Gastrocnemius medialis (tissue), 4 donors: Measurements from ENCODE around the gene ATF6B. TPM values are rescaled to one million over a fixed set of nuclear protein-coding genes. Genes with fewer than 3 reads are reported as not detected.

Experiments
- ATAC-seq, 2 donors: fragments of 150-250 bp; one replicate each; pipeline ENCODE4 v1.9.1; 2016
- DNase-seq, 2 donors: peaks; one replicate each; pipeline ENCODE4 v3.0.0-alpha.2; 2019
- H3K27ac ChIP-seq, 4 donors: fragments of 200-600 bp; sonication (generic); 1 replicate in 1 of 4; 2 replicates in 3 of 4; pipeline ENCODE4 v1.5.1; 2016 to 2018; ENCODE audit warnings: mild to moderate bottlenecking in 2 of 4, moderate library complexity in 1 of 4
- H3K27me3 ChIP-seq, 3 donors: fragments of 200-600 bp; sonication (generic) in 2 of 3; 1 replicate in 1 of 3; 2 replicates in 2 of 3; pipeline versions ENCODE4 v1.5.1 to v1.6.0; 2016 to 2019; ENCODE audit warnings: mild to moderate bottlenecking in 1 of 3, moderate library complexity in 1 of 3
- H3K36me3 ChIP-seq, 2 donors: fragments of 200-600 bp; sonication (generic) in 1 of 2; one replicate each; pipeline ENCODE4 v1.5.1; 2017 to 2018
- H3K4me1 ChIP-seq, 2 donors: fragments of 200-600 bp; sonication (generic) in 1 of 2; one replicate each; pipeline ENCODE4 v1.5.1; 2016 to 2017; ENCODE audit warnings: mild to moderate bottlenecking in 2 of 2
- H3K4me3 ChIP-seq, 4 donors: fragments of 200-600 bp; sonication (generic) in 3 of 4; 1 replicate in 1 of 4; 2 replicates in 3 of 4; pipeline ENCODE4 v1.5.1; 2016 to 2019; ENCODE audit warnings: mild to moderate bottlenecking in 2 of 4
- H3K9me3 ChIP-seq, 3 donors: fragments of 200-600 bp; sonication (generic) in 2 of 3; 1 replicate in 1 of 3; 2 replicates in 2 of 3; pipeline ENCODE4 v1.5.1; 2016 to 2019
- POLR2A ChIP-seq, 2 donors: fragments of 450-650 bp; IDR thresholded peaks; one replicate each; pipeline ENCODE4 v1.6.1; 2017; ENCODE audit warnings: antibody characterized with exemption in 2 of 2, mild to moderate bottlenecking in 2 of 2, moderate library complexity in 2 of 2
- in situ Hi-C, 4 donors: fragments of 200-750 bp; cut with MboI; loops; one replicate each; pipeline versions ENCODE4 v1.15.0 to v1.8.0; 2017; ENCODE audit warnings: low sequenced_read_pairs in 4 of 4
- intact Hi-C: fragments of 100-400 bp; cut with DNase I; formaldehyde crosslinking; loops from one replicate; pipeline ENCODE4 v1.15.1; 2023; ENCODE audit warnings: low total_unique reads
- total RNA-seq, 4 donors: library from RNA; depleted of rRNA; stranded (reverse); fragments of >200 nt; gene quantifications; one replicate each; pipeline versions ENCODE4 v1.1.0 to v1.2.3, GENCODE V29; 2016
- TF ChIP-seq, protein P1 (sequence below), 5 experiments: fragments of 450-650 bp in 3 of 5; fragments of 200-600 bp in 2 of 5; sonication (generic) in 2 of 5; IDR thresholded peaks in 4 of 5; conservative IDR thresholded peaks in 1 of 5; 1 replicate in 4 of 5; 2 replicates in 1 of 5; pipeline ENCODE4 v1.5.1; 2016 to 2019; ENCODE audit warnings: antibody characterized with exemption in 5 of 5, mild to moderate bottlenecking in 3 of 5, moderate library complexity in 3 of 5

Gene ATF6B
- total RNA-seq, 4 donors from 2014 or later, result 6.8 to 18.4 (median 9.5) TPM

DNA sequence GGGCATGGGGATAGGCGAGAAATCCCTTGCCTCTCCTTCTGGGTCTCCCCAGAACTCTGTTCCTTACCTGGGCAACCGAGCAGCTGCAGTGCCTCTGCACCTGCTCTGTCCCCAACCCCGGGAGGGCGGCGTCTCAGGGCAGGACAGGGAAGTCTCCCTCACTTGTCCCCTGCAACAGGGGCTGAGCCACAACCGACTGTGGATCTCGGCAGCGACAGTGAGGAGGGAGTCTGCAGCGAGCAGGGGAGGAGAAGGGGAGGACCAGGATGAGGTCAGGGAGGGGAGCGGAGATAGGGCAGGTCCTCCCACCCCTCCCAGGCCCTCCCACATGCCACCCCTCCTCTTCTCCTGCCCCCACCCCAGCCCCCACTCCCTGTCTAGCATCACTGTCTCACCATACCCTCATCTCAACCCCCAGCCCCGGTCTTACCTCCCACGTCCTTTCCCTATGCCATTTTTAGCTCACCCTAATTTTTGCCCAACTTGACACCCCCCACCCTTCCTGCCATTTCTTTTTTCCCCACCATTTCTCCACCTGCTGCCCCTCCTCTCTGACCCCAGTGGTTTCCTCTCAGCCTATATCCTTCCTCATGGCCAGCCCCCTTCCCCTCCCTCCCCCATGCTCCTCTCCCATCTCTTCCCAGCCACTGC is 18.8 kb downstream of the ATF6B start, which contains the start of gene TNXB:
TSS of gene TNXB (minus strand) at position 225 of the 651 bp plus-strand sequence. CDS start 11,140 bp downstream, outside the sequence.
- TF ChIP-seq, protein P1, sequence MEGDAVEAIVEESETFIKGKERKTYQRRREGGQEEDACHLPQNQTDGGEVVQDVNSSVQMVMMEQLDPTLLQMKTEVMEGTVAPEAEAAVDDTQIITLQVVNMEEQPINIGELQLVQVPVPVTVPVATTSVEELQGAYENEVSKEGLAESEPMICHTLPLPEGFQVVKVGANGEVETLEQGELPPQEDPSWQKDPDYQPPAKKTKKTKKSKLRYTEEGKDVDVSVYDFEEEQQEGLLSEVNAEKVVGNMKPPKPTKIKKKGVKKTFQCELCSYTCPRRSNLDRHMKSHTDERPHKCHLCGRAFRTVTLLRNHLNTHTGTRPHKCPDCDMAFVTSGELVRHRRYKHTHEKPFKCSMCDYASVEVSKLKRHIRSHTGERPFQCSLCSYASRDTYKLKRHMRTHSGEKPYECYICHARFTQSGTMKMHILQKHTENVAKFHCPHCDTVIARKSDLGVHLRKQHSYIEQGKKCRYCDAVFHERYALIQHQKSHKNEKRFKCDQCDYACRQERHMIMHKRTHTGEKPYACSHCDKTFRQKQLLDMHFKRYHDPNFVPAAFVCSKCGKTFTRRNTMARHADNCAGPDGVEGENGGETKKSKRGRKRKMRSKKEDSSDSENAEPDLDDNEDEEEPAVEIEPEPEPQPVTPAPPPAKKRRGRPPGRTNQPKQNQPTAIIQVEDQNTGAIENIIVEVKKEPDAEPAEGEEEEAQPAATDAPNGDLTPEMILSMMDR (IDR thresholded peaks at IDR 0.05 in 4 of 5, conservative IDR thresholded peaks at IDR 0.05 in 1 of 5), result no peak
- no peak for TF ChIP-seq POLR2A (IDR thresholded peaks at IDR 0.05)
- Histone ChIP-seq H3K9me3 (no peaks in the 10 kb centered on the region), H3K27ac (peak within 1 kb of the TSS; percentile 64 to 77 (median 71)), H3K36me3 (no peaks in the 10 kb centered on the region), H3K4me3 (peak within 1 kb of the TSS; percentile 42 to 48 (median 44)), H3K27me3 (peaks cover 4 to 20% (median 7%) of the 10 kb centered on the region in 3 donors), H3K4me1 (peaks cover 23 to 33% of the 10 kb centered on the region in 2 donors)
- in situ Hi-C loops (no loop called here), intact Hi-C loops (no loop called here)
- DNase-seq, result peak in 1 of 2 donors; percentile 43
- peak in 1 of 2 donors; percentile 17 for ATAC-seq

DNA sequence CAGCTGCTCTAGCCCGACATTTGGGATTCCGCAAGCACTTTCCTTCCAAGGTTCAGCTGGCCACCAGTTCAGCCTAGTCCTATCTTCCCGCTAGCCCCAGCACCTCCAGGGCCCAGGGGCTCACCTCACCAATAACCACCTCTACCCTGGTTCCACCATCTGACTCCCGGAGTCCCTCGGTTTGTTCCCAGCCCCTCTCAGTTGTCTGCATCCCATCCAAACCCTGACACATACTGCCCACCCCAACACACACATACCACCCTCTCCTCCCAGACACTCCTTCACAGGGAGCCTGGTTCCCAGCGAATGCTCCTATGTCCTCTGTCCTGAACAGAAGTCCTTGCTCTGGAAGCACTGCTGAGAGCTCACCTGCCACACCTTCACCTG is 19.3 kb downstream of the ATF6B start:
- Histone ChIP-seq H3K27ac (peak overlapping the region; percentile 64 to 77 (median 71)), H3K4me3 (peak overlapping the region; percentile 42 to 48 (median 44)), H3K9me3 (no peaks in the 10 kb centered on the region), H3K27me3 (peaks cover 4 to 20% (median 7%) of the 10 kb centered on the region in 3 donors), H3K36me3 (no peaks in the 10 kb centered on the region), H3K4me1 (peaks cover 19 to 28% of the 10 kb centered on the region in 2 donors)
- TF ChIP-seq POLR2A (IDR thresholded peaks at IDR 0.05), result no peak
- TF ChIP-seq, protein P1 (IDR thresholded peaks at IDR 0.05 in 4 of 5, conservative IDR thresholded peaks at IDR 0.05 in 1 of 5), result no peak
- no peak for DNase-seq
- peak in 1 of 2 donors; percentile 2 for ATAC-seq
- in situ Hi-C loops (no loop called here), intact Hi-C loops (no loop called here)

DNA sequence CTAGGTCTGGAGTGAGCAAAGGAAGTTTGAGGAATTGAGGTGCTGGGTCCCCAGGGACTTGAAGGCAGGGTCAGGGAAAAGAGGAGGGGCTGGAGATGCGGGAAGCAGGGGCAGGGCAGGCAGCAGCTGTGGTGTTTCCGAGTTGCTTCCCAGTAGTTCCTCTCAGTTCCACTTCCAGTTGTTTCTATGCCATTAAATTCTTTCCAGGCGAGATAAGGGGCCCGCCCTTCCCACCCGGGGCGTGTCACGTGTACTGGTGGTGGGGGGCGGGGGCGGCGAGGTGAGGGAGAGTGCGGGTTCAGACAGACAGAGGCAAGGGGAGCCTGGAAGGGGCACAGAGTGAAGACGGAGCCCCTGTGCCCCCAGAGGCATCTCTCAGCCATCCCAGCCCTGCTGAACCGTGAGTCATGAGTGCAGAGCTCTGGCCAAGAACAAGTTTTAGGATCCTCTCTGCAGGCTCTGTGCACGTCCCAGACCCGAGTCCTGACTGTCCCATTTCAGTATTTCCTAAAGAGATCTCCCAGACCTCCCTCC is 19.9 kb downstream of the ATF6B start:
- ATAC-seq (peak; percentile 58), DNase-seq (peak; percentile 30 to 62)
- in situ Hi-C loops (no loop called here), intact Hi-C loops (no loop called here)
- Histone ChIP-seq H3K36me3 (no peaks in the 10 kb centered on the region), H3K4me1 (peaks cover 19 to 24% of the 10 kb centered on the region in 2 donors), H3K4me3 (peak overlapping the region; percentile 42 to 48 (median 44)), H3K27ac (peak overlapping the region; percentile 64 to 77 (median 71)), H3K27me3 (peaks cover 4 to 20% (median 7%) of the 10 kb centered on the region in 3 donors), H3K9me3 (no peaks in the 10 kb centered on the region)
- no peak for TF ChIP-seq POLR2A (IDR thresholded peaks at IDR 0.05)
- TF ChIP-seq, protein P1 (IDR thresholded peaks at IDR 0.05 in 4 of 5, conservative IDR thresholded peaks at IDR 0.05 in 1 of 5), result no peak

DNA sequence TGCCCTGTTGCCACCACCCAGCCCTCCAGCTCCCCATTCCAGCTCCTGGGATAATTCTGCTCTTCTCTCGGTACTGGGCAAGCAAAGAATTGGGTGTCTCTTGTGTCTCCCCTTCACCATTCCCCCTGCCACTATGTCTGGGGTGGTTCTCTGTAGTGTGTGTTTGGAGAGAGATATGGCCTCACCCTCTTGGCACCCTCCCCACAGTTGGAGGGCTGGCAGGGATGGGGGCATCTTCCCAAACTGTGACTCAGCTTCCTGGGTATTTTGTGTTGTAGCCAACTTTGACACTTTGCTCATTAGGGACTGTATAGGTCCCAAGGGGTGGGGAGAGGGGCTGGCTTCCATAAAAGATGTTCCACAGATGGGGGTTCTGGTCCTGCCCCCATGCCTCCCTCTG is 20.6 kb downstream of the ATF6B start:
- peaks cover 19% of the 10 kb centered on the region in 2 donors for H3K4me1 ChIP-seq
- H3K27me3 ChIP-seq, result peaks cover 4 to 20% (median 7%) of the 10 kb centered on the region in 3 donors

More for the DNA sequence above, 20.6 kb downstream of the ATF6B start:
- intact Hi-C loops, result no loop called here
- Histone ChIP-seq H3K4me3 (peak overlapping the region in 2 of 4 donors; percentile 15 to 48), H3K27ac (peak overlapping the region; percentile 64 to 77 (median 71)), H3K36me3 (no peaks in the 10 kb centered on the region), H3K9me3 (no peaks in the 10 kb centered on the region)
- TF ChIP-seq, protein P1 (IDR thresholded peaks at IDR 0.05 in 4 of 5, conservative IDR thresholded peaks at IDR 0.05 in 1 of 5), result no peak
- TF ChIP-seq POLR2A (IDR thresholded peaks at IDR 0.05), result no peak
- in situ Hi-C loops, result no loop called here
- DNase-seq, result no peak
- no peak for ATAC-seq
